ENCODE measurements around the gene LMOD2. TPM values are rescaled to one million over a fixed set of nuclear protein-coding genes. Genes with fewer than 3 reads are reported as not detected.

LMOD2 gene
- total RNA-seq, 4 donors from 2014 or later: not detected

- Histone ChIP-seq H3K36me3 (peaks cover 0 to 3% of the 10 kb centered on the region in 2 donors), H3K27ac (peak overlapping the region; percentile 64 to 75 (median 73)), H3K9me3 (no peaks in the 10 kb centered on the region), H3K4me1 (peaks cover 13 to 16% of the 10 kb centered on the region in 2 donors), H3K27me3 (no peaks in the 10 kb centered on the region), H3K4me3 (replicated peaks in 1 of 3) (no peak overlapping the region)
- WGBS, 2 donors: 31 to 34% methylated on average over 2 of the region's 2 CpGs
- TF ChIP-seq POLR2A (IDR thresholded peaks at IDR 0.05) (no peak), CTCF (IDR thresholded peaks at IDR 0.05) (no peak)
- peak; percentile 62 for DNase-seq
- intact Hi-C loops (cut with DNase I): loop anchor here (5.0 kb wide), 1 partner anchor 186 kb away; no protein-coding TSS in a partner anchor
Observed at GRCh38 chr7:123681561-123681960, 25.9 kb downstream of the LMOD2 start.

DNA sequence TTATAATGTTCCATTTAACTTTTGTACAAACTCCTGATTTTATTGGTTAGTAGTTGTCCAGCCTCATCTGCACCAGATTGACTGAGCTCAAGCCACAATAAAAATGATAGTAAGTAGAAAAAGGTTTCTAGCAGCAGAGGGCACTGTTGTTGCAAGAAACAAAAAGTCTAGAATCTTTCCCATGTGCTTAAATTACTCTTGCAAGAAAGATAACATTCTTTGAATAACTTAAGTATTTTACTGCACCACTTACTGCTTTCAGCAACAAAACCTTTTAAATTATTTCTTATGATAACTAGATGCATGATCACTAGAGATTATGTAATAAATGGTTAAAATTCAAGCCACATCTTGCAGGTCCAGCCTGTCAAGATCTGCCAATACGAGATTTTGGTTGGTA is 27.0 kb downstream of the LMOD2 start:
- Histone ChIP-seq H3K4me1 (peaks cover 13 to 16% of the 10 kb centered on the region in 2 donors), H3K36me3 (peaks cover 0 to 3% of the 10 kb centered on the region in 2 donors), H3K4me3 (replicated peaks in 1 of 3) (no peak overlapping the region), H3K27ac (peak overlapping the region; percentile 64 to 75 (median 73)), H3K27me3 (no peaks in the 10 kb centered on the region), H3K9me3 (no peaks in the 10 kb centered on the region)
- TF ChIP-seq POLR2A (IDR thresholded peaks at IDR 0.05) (no peak), CTCF (IDR thresholded peaks at IDR 0.05) (peak in 5 of 6 experiments; percentile 13 to 74 (median 55))
- 89 to 96% methylated on average over 1 of the region's 1 CpG for WGBS, 2 donors
- intact Hi-C loops (cut with DNase I): loop anchor here (5.0 kb wide), 1 partner anchor 185 kb away; no protein-coding TSS in a partner anchor
- peak in 1 of 2 donors; percentile 9 for DNase-seq

DNA sequence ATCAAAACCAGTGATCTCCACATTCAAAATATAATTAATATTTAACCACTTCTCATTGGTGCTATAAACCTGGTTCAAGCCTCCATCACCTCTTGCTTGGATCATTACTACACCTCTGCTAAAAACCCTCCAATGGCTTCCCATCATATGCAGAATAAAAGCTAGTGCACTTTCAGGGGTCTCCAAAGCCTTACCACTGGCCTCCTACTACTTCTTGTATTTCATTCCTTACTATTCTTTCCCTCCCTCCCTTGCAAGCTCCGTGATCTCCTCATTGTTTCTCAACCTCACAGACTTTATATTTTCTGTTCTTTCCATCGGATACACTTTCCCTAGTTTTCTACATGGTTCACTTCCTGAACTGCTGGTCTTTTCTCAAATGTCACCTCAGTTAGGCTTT is 31.5 kb downstream of the LMOD2 start:
- H3K27me3 ChIP-seq: no peaks in the 10 kb centered on the region
- DNase-seq: no peak
- H3K27ac ChIP-seq: no peak overlapping the region
- no peak for TF ChIP-seq POLR2A (IDR thresholded peaks at IDR 0.05)
- TF ChIP-seq CTCF (IDR thresholded peaks at IDR 0.05): no peak
- H3K36me3 ChIP-seq: peaks cover 0 to 3% of the 10 kb centered on the region in 2 donors
- peaks cover 2 to 9% of the 10 kb centered on the region in 2 donors for H3K4me1 ChIP-seq
- H3K9me3 ChIP-seq: no peaks in the 10 kb centered on the region
- H3K4me3 ChIP-seq (replicated peaks in 1 of 3): no peak overlapping the region
- WGBS, 2 donors: 95 to 99% methylated on average over 2 of the region's 2 CpGs
- intact Hi-C loops (cut with DNase I): no loop called here

DNA sequence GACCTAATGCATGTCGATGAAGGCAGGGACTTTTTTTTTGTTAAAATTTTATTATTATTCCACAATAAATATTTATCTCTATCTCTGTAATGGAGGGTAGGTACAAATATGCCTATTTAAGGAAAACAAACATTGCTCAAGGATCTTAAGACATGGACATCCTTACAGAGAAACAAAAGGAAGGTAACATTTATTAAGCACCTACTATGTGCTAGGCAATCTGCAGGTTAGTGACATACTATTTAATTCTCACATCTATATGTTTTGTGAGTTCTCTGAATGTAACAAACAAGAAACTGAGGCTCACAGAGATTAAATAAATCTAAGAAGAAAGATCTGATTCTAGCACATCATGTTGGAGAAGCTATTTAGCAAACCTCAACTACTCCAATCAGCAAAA is 32.1 kb downstream of the LMOD2 start:
- Histone ChIP-seq H3K36me3 (peaks cover 0 to 8% of the 10 kb centered on the region in 2 donors), H3K9me3 (no peaks in the 10 kb centered on the region), H3K4me3 (replicated peaks in 1 of 3) (no peak overlapping the region), H3K27me3 (no peaks in the 10 kb centered on the region), H3K27ac (no peak overlapping the region), H3K4me1 (peaks cover 0 to 5% of the 10 kb centered on the region in 2 donors)
- intact Hi-C loops (cut with DNase I): no loop called here
- 94 to 97% methylated on average over 1 of the region's 1 CpG for WGBS, 2 donors
- no peak for DNase-seq
- TF ChIP-seq POLR2A (IDR thresholded peaks at IDR 0.05): no peak

DNA sequence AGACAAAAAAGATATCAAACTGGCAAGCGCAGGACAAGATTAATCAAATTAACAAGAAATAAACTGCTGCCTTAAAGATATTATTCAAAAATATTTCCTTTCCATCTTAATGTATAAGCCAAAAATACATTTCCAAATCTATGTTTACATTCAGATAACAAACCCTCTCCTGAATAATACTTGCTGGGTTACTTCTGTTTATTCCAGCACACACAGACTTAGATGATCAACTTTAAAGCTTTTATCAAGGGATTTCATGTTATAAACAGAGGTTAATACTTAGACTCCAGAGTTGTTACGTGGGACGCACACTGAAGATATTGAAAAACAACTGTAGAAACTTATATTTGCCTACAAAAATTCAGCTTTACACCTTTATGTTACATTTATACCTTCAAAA is 33.6 kb downstream of the LMOD2 start:
- no peak for TF ChIP-seq POLR2A (IDR thresholded peaks at IDR 0.05)
- TF ChIP-seq CTCF (IDR thresholded peaks at IDR 0.05): no peak
- 78 to 79% methylated on average over 3 of the region's 3 CpGs for WGBS, 2 donors
- H3K9me3 ChIP-seq: no peaks in the 10 kb centered on the region
- no peaks in the 10 kb centered on the region for H3K27me3 ChIP-seq
- peaks cover 0 to 5% of the 10 kb centered on the region in 2 donors for H3K4me1 ChIP-seq
- H3K36me3 ChIP-seq: peaks cover 0 to 5% of the 10 kb centered on the region in 2 donors
- intact Hi-C loops (cut with DNase I): no loop called here
- no peak overlapping the region for H3K4me3 ChIP-seq (replicated peaks in 1 of 3)
- no peak for DNase-seq
- H3K27ac ChIP-seq: peak overlapping the region; percentile 3 to 29 (median 5)

All from thyroid gland (tissue), 4 donors.